ENCODE data around the gene BORCS5.

GRCh38 chr12:12469386-12469785 lies 112.5 kb downstream of the BORCS5 start:
- TF ChIP-seq EP300 (IDR thresholded peaks at IDR 0.05; ENCODE audit: borderline replicate concordance), result no peak
- TF ChIP-seq NFIC (IDR thresholded peaks at IDR 0.05), result no peak
